SH-SY5Y (cell line): ENCODE measurements around the gene GPR37L1.

Source experiments
- GATA2 ChIP-seq: IDR thresholded peaks from 2 replicates; pipeline ENCODE4 v1.6.1; 2011; ENCODE audit warnings: mild to moderate bottlenecking, low read depth, low read length
- GATA3 ChIP-seq: IDR thresholded peaks from 2 replicates; pipeline ENCODE4 v1.6.1; 2011; ENCODE audit warnings: low read depth, mild to moderate bottlenecking, low read length, moderate library complexity

GPR37L1 gene

GRCh38 chr1:202125611-202126010 lies 2.9 kb downstream of the GPR37L1 start:
- TF ChIP-seq GATA3 (no peak), GATA2 (no peak)

- TF ChIP-seq GATA2 (no peak), GATA3 (no peak)
These were observed 3.7 kb downstream of the GPR37L1 start for GRCh38 chr1:202126426-202126825.

- TF ChIP-seq GATA2 (no peak), GATA3 (no peak)
These were observed 4.3 kb downstream of the GPR37L1 start for GRCh38 chr1:202127061-202127460.

GRCh38 chr1:202127836-202128622 lies 5.3 kb downstream of the GPR37L1 start:
- TF ChIP-seq GATA3 (no peak), GATA2 (no peak)

GRCh38 chr1:202129453-202130296 lies 7.0 kb downstream of the GPR37L1 start:
- TF ChIP-seq GATA3 (no peak), GATA2 (no peak)

GRCh38 chr1:202130297-202130721 lies 7.6 kb downstream of the GPR37L1 start:
- TF ChIP-seq GATA2 (no peak), GATA3 (no peak)

GRCh38 chr1:202130816-202131522 lies 8.3 kb downstream of the GPR37L1 start:
- TF ChIP-seq GATA3 (no peak), GATA2 (no peak)

GRCh38 chr1:202131956-202132821 lies 9.5 kb downstream of the GPR37L1 start:
- TF ChIP-seq GATA2 (no peak), GATA3 (no peak)

GRCh38 chr1:202133001-202133400 lies 10.3 kb downstream of the GPR37L1 start:
- TF ChIP-seq GATA2 (no peak), GATA3 (no peak)

GRCh38 chr1:202133496-202133895 lies 10.8 kb downstream of the GPR37L1 start:
- no peak for TF ChIP-seq GATA2
- no peak for TF ChIP-seq GATA3

GRCh38 chr1:202133989-202134388 lies 11.3 kb downstream of the GPR37L1 start:
- no peak for TF ChIP-seq GATA2
- TF ChIP-seq GATA3: no peak

GRCh38 chr1:202134645-202135172 lies 12.0 kb downstream of the GPR37L1 start:
- TF ChIP-seq GATA3: no peak
- no peak for TF ChIP-seq GATA2

- TF ChIP-seq GATA2 (no peak), GATA3 (no peak)
These were observed 12.6 kb downstream of the GPR37L1 start for GRCh38 chr1:202135221-202135721.
